K562 (cell line): ENCODE data around the gene MARCHF5. TPM values are rescaled to one million over a fixed set of nuclear protein-coding genes. Genes with fewer than 3 reads are reported as not detected.

Experiments used
- BACH1 ChIP-seq: fragments of 200-800 bp; sonication (Bioruptor generic); IDR thresholded peaks from 2 replicates; pipeline ENCODE4 v1.6.1; 2016; ENCODE audit warnings: missing genetic modification characterization, missing compliant biosample characterization
- FOXA3 ChIP-seq, 2 experiments: fragments of 450-650 bp in 1 of 2; sonication (generic) in 1 of 2; formaldehyde crosslinking; IDR thresholded peaks in 1 of 2; conservative IDR thresholded peaks in 1 of 2; 2 replicates each; pipeline versions ENCODE4 v1.4.0 to v1.8.0; 2020 to 2022; ENCODE audit warnings: mild to moderate bottlenecking in 2 of 2, missing genetic modification reagents in 1 of 2
- MTF1 ChIP-seq: fragments of 250-450 bp; sonication (Bioruptor Pico); IDR thresholded peaks from 2 replicates; pipeline ENCODE4 v1.9.0; 2021; ENCODE audit warnings: moderate library complexity, mild to moderate bottlenecking, inconsistent platforms, borderline replicate concordance
- NCOA2 ChIP-seq, 2 experiments: fragments of 450-650 bp; IDR thresholded peaks; 2 replicates each; pipeline ENCODE4 v1.6.1; 2018; ENCODE audit warnings: mild to moderate bottlenecking in 2 of 2, moderate library complexity in 1 of 2; ENCODE audit not compliant: partially characterized antibody in 2 of 2
- RBM15 ChIP-seq: fragments of 200-400 bp; formaldehyde crosslinking; IDR thresholded peaks from 2 replicates; pipeline ENCODE4 v1.6.1; 2018; ENCODE audit warnings: mild to moderate bottlenecking, low read length, moderate library complexity; ENCODE audit not compliant: insufficient read depth
- RBM25 ChIP-seq: fragments of 200-400 bp; formaldehyde crosslinking; IDR thresholded peaks from 2 replicates; pipeline ENCODE4 v1.6.1; 2018; ENCODE audit warnings: low read length, low read depth, moderate library complexity; ENCODE audit not compliant: severe bottlenecking
- TFAM ChIP-seq: fragments of 250-450 bp; sonication (Bioruptor Pico); conservative IDR thresholded peaks from 2 replicates; pipeline ENCODE4 v1.5.0; 2021; ENCODE audit warnings: mild to moderate bottlenecking, moderate library complexity
- ZBTB1 ChIP-seq: sonication (generic); formaldehyde crosslinking; IDR thresholded peaks from 2 replicates; pipeline ENCODE4 v1.8.1; 2023; ENCODE audit warnings: missing genetic modification reagents, low read depth, mild to moderate bottlenecking, borderline replicate concordance
- ZNF124 ChIP-seq: sonication (generic); formaldehyde crosslinking; IDR thresholded peaks from 2 replicates; pipeline ENCODE4 v1.8.1; 2022; ENCODE audit warnings: missing genetic modification reagents
- ZNF143 ChIP-seq: sonication (generic); formaldehyde crosslinking; IDR thresholded peaks from 2 replicates; pipeline ENCODE4 v1.9.0; 2022; ENCODE audit warnings: mild to moderate bottlenecking, missing genetic modification reagents
- polyA plus RNA-seq, 8 experiments: library from polyadenylated mRNA; depleted of rRNA in 4 of 8; stranded (reverse) in 5 of 8; unstranded in 3 of 8; fragments of >200 nt; fragmentation: Nextera tagmentation in 2 of 8; fragmentation: Illumina TruSeq in 1 of 8; extraction: Ambion mirVana in 2 of 8; extraction: Trizol in 1 of 8; gene quantifications; 2 replicates each; pipeline versions ENCODE4 v1.2.1 to v1.2.3, GENCODE V29; 2011 to 2014; ENCODE audit warnings: inconsistent platforms in 1 of 8, missing spikeins in 1 of 8
- total RNA-seq, 7 experiments: library from RNA; depleted of rRNA in 6 of 7; stranded (reverse); fragments of >200 nt in 6 of 7; fragmentation: Illumina TruSeq in 2 of 7; extraction: Trizol in 2 of 7; gene quantifications; 2 replicates each; pipeline versions ENCODE4 v1.2.1 to v1.2.3, GENCODE V29; 2011 to 2021; ENCODE audit warnings: low replicate concordance in 1 of 7
- TF ChIP-seq, protein P1 (sequence below): fragments of 250-450 bp; sonication (Bioruptor Pico); IDR thresholded peaks from 2 replicates; pipeline ENCODE4 v1.8.0; 2022; ENCODE audit warnings: inconsistent platforms
- TF ChIP-seq, protein P2 (sequence below): fragments of 250-450 bp; sonication (Bioruptor Pico); IDR thresholded peaks from 2 replicates; pipeline ENCODE4 v1.5.0; 2021
- TF ChIP-seq, protein P3 (sequence below): sonication (generic); formaldehyde crosslinking; IDR thresholded peaks from 2 replicates; pipeline ENCODE4 v1.9.0; 2022; ENCODE audit warnings: mild to moderate bottlenecking, missing genetic modification reagents
- TF ChIP-seq, protein P4 (sequence below), 2 experiments: fragments of 450-650 bp; formaldehyde crosslinking in 1 of 2; IDR thresholded peaks; 2 replicates each; pipeline versions ENCODE4 v1.4.0 to v1.6.1; 2014 to 2020; ENCODE audit warnings: mild to moderate bottlenecking in 2 of 2, borderline replicate concordance in 1 of 2, low read depth in 1 of 2

The MARCHF5 gene
- total and polyA plus RNA-seq, 9 of the 15 experiments (the other 6 are each of a cell fraction or from before 2014, with no cell fraction given): 3.4 to 27.2 (median 11.5) TPM

DNA sequence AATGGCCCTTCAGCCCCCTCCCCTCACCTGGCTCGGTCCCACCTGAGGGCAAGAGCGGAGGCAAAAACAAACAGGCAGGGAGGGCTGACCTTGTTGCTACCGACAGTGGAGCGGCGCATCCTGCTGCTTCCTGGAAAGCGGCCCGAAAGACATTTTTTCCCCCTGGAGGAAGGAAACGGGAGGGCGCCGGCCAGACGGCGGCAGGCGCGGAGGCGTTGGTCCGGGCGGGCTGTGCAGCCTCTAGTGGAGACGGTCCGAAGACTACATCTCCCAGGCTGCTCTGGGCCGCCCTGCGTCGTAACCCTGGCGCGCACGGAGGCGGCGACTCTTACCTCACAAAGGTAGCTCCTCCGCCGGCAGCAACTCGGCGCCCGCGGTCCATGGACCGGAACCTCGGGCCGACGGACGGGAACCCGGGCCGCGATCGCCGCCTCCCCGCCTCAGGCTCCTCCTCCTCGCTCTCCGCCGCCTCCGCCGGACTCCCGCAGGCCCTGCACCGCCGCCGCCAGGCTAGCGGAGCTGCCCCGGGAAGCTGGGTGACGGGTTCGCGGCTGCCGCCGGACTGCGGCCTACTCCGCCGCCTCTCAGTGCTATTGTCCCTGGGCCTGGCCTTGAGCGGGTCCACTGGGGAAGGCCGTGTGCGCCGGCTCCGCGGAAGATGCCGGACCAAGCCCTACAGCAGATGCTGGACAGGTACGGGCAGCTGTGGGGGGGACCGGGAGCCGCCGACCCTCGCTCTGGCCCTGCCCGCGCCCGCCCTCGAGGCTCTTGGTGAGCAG, at the start of gene MARCHF5, which contains the start of gene CPEB3 (continued):
- TF ChIP-seq, protein P1, sequence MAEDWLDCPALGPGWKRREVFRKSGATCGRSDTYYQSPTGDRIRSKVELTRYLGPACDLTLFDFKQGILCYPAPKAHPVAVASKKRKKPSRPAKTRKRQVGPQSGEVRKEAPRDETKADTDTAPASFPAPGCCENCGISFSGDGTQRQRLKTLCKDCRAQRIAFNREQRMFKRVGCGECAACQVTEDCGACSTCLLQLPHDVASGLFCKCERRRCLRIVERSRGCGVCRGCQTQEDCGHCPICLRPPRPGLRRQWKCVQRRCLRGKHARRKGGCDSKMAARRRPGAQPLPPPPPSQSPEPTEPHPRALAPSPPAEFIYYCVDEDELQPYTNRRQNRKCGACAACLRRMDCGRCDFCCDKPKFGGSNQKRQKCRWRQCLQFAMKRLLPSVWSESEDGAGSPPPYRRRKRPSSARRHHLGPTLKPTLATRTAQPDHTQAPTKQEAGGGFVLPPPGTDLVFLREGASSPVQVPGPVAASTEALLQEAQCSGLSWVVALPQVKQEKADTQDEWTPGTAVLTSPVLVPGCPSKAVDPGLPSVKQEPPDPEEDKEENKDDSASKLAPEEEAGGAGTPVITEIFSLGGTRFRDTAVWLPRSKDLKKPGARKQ (CRISPR knock-in tag): no peak
- TF ChIP-seq, protein P2, sequence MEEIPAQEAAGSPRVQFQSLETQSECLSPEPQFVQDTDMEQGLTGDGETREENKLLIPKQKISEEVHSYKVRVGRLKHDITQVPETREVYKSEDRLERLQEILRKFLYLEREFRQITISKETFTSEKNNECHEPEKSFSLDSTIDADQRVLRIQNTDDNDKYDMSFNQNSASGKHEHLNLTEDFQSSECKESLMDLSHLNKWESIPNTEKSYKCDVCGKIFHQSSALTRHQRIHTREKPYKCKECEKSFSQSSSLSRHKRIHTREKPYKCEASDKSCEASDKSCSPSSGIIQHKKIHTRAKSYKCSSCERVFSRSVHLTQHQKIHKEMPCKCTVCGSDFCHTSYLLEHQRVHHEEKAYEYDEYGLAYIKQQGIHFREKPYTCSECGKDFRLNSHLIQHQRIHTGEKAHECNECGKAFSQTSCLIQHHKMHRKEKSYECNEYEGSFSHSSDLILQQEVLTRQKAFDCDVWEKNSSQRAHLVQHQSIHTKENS (CRISPR knock-in tag): no peak
- TF ChIP-seq RBM25: no peak
- TF ChIP-seq, protein P3, sequence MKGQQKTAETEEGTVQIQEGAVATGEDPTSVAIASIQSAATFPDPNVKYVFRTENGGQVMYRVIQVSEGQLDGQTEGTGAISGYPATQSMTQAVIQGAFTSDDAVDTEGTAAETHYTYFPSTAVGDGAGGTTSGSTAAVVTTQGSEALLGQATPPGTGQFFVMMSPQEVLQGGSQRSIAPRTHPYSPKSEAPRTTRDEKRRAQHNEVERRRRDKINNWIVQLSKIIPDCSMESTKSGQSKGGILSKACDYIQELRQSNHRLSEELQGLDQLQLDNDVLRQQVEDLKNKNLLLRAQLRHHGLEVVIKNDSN (CRISPR knock-in tag): peak; percentile 30; the same call in 1 of the 2 replicates
- TF ChIP-seq MTF1: no peak
- no peak for TF ChIP-seq NCOA2 (IDR thresholded peaks at IDR 0.05; ENCODE audit: partially characterized antibody in 2 of 2)
- TF ChIP-seq ZBTB1 (CRISPR knock-in tag): no peak
- TF ChIP-seq ZNF143: peak; percentile 94
- no peak for TF ChIP-seq RBM15
- TF ChIP-seq, protein P4, sequence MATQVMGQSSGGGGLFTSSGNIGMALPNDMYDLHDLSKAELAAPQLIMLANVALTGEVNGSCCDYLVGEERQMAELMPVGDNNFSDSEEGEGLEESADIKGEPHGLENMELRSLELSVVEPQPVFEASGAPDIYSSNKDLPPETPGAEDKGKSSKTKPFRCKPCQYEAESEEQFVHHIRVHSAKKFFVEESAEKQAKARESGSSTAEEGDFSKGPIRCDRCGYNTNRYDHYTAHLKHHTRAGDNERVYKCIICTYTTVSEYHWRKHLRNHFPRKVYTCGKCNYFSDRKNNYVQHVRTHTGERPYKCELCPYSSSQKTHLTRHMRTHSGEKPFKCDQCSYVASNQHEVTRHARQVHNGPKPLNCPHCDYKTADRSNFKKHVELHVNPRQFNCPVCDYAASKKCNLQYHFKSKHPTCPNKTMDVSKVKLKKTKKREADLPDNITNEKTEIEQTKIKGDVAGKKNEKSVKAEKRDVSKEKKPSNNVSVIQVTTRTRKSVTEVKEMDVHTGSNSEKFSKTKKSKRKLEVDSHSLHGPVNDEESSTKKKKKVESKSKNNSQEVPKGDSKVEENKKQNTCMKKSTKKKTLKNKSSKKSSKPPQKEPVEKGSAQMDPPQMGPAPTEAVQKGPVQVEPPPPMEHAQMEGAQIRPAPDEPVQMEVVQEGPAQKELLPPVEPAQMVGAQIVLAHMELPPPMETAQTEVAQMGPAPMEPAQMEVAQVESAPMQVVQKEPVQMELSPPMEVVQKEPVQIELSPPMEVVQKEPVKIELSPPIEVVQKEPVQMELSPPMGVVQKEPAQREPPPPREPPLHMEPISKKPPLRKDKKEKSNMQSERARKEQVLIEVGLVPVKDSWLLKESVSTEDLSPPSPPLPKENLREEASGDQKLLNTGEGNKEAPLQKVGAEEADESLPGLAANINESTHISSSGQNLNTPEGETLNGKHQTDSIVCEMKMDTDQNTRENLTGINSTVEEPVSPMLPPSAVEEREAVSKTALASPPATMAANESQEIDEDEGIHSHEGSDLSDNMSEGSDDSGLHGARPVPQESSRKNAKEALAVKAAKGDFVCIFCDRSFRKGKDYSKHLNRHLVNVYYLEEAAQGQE (IDR thresholded peaks at IDR 0.05; ENCODE audit: borderline replicate concordance): peak; percentile 50; the same call in 1 of the 2 replicates
- TF ChIP-seq, protein P4 (CRISPR knock-in tag; IDR thresholded peaks at IDR 0.05; ENCODE audit: low read depth): no peak
- no peak for TF ChIP-seq TFAM
- TF ChIP-seq FOXA3 (CRISPR knock-in tag; conservative IDR thresholded peaks at IDR 0.05 in 1 of 2, IDR thresholded peaks at IDR 0.05 in 1 of 2): no peak
- TF ChIP-seq ZNF124: no peak
- no peak for TF ChIP-seq BACH1 (tag)
